ENCODE data around the gene R3HDM1.
"Not testable (repeated sequence)": the region's sequence is repeated elsewhere in the genome, so short reads cannot be mapped to it uniquely, and the experiment has no call there.

The R3HDM1 gene

GRCh38 chr2:135531231-135532197 is at the start of gene R3HDM1:
R3HDM1 (plus strand) TSS chr2:135531484; CDS start chr2:135604846, 73,362 bp downstream.
- DNase-seq, result peak; percentile 99

- DNase-seq, result no peak
Measured at GRCh38 chr2:135485441-135485840, 45.8 kb upstream of the R3HDM1 start.

- DNase-seq, result no peak
Measured at GRCh38 chr2:135490376-135490775, 40.9 kb upstream of the R3HDM1 start.

GRCh38 chr2:135494503-135494902 is 36.8 kb upstream of the R3HDM1 start:
- DNase-seq, result no peak

- DNase-seq, result no peak
Measured at GRCh38 chr2:135494917-135495316, 36.4 kb upstream of the R3HDM1 start.

GRCh38 chr2:135498588-135498987 is 32.7 kb upstream of the R3HDM1 start:
- not testable (repeated sequence) for DNase-seq

- DNase-seq, result no peak
Measured at GRCh38 chr2:135504811-135505210, 26.5 kb upstream of the R3HDM1 start.

GRCh38 chr2:135510577-135510976 is 20.7 kb upstream of the R3HDM1 start:
- DNase-seq, result no peak

GRCh38 chr2:135512099-135512498 is 19.2 kb upstream of the R3HDM1 start:
- DNase-seq, result no peak

GRCh38 chr2:135525786-135526185 is 5.5 kb upstream of the R3HDM1 start:
- no peak for DNase-seq

- DNase-seq, result no peak
Measured at GRCh38 chr2:135528006-135528405, 3.3 kb upstream of the R3HDM1 start.

GRCh38 chr2:135530313-135531230 is 712 bp upstream of the R3HDM1 start, which contains the start of gene ZRANB3:
ZRANB3 (minus strand) TSS chr2:135531218.
- DNase-seq, result peak; percentile 93

GRCh38 chr2:135532581-135532980 is 1.3 kb downstream of the R3HDM1 start:
- DNase-seq, result no peak

- not testable (repeated sequence) for DNase-seq
Measured at GRCh38 chr2:135533545-135533944, 2.3 kb downstream of the R3HDM1 start.

GRCh38 chr2:135546436-135546835 is 15.2 kb downstream of the R3HDM1 start:
- no peak for DNase-seq

- no peak for DNase-seq
Measured at GRCh38 chr2:135547311-135547710, 16.0 kb downstream of the R3HDM1 start.

- DNase-seq, result no peak
Measured at GRCh38 chr2:135551356-135551755, 20.1 kb downstream of the R3HDM1 start.

GRCh38 chr2:135552887-135553286 is 21.6 kb downstream of the R3HDM1 start:
- DNase-seq, result no peak

- DNase-seq, result no peak
Measured at GRCh38 chr2:135555311-135555710, 24.0 kb downstream of the R3HDM1 start.

GRCh38 chr2:135557530-135557929 is 26.2 kb downstream of the R3HDM1 start:
- no peak for DNase-seq

GRCh38 chr2:135561925-135562324 is 30.6 kb downstream of the R3HDM1 start:
- no peak for DNase-seq

- DNase-seq, result no peak
Measured at GRCh38 chr2:135563793-135564192, 32.5 kb downstream of the R3HDM1 start.

- no peak for DNase-seq
Measured at GRCh38 chr2:135570884-135571283, 39.6 kb downstream of the R3HDM1 start.
